Endodermal cell (in vitro differentiated cells): Measurements from ENCODE around the gene ESD. TPM values are rescaled to one million over a fixed set of nuclear protein-coding genes. Genes with fewer than 3 reads are reported as not detected.

Source experiments
- DNase-seq: peaks from one replicate; pipeline ENCODE4 v3.0.0-alpha.2; 2017
- H3K27ac ChIP-seq: 2 replicates; pipeline ENCODE4 v1.5.1; 2013; ENCODE audit warnings: mild to moderate bottlenecking, low read depth, low read length, moderate library complexity
- H3K27me3 ChIP-seq: 2 replicates; pipeline ENCODE4 v1.6.1; 2013; ENCODE audit warnings: mild to moderate bottlenecking, low read length, moderate library complexity; ENCODE audit not compliant: insufficient read depth, control insufficient read depth, poor library complexity, severe bottlenecking
- H3K36me3 ChIP-seq: 2 replicates; pipeline ENCODE4 v1.7.0; 2013; ENCODE audit warnings: mild to moderate bottlenecking, low read length, moderate library complexity; ENCODE audit not compliant: control insufficient read depth, insufficient read depth
- H3K4me1 ChIP-seq: one replicate; pipeline ENCODE4 v1.7.0; 2013; ENCODE audit warnings: low read length; ENCODE audit not compliant: control insufficient read depth, insufficient read depth
- H3K4me3 ChIP-seq: 2 replicates; pipeline ENCODE4 v1.5.1; 2013; ENCODE audit warnings: mild to moderate bottlenecking, low read length, moderate library complexity
- H3K9ac ChIP-seq: 2 replicates; pipeline ENCODE4 v1.6.1; 2013; ENCODE audit warnings: mild to moderate bottlenecking, low read length, moderate library complexity; ENCODE audit not compliant: poor library complexity, severe bottlenecking; ENCODE audit errors: extremely low read depth
- H3K9me3 ChIP-seq: 2 replicates; pipeline ENCODE4 v1.6.1; 2013; ENCODE audit warnings: mild to moderate bottlenecking, low read length, moderate library complexity; ENCODE audit not compliant: control insufficient read depth
- H3K27ac Mint-ChIP-seq: 2 replicates; pipeline ENCODE4 v1.8.0; 2020; ENCODE audit warnings: mixed read lengths
- H3K27me3 Mint-ChIP-seq: 2 replicates; pipeline ENCODE4 v1.8.0; 2021; ENCODE audit warnings: mild to moderate bottlenecking, mixed read lengths; ENCODE audit not compliant: insufficient read depth
- H3K36me3 Mint-ChIP-seq: 2 replicates; pipeline ENCODE4 v1.8.0; 2020; ENCODE audit warnings: low read depth, mixed read lengths
- H3K4me1 Mint-ChIP-seq: 2 replicates; pipeline ENCODE4 v1.8.0; 2020; ENCODE audit warnings: mixed read lengths
- H3K4me3 Mint-ChIP-seq: 2 replicates; pipeline ENCODE4 v1.8.0; 2020; ENCODE audit warnings: mild to moderate bottlenecking, moderate library complexity, mixed read lengths
- H3K9me3 Mint-ChIP-seq: 2 replicates; pipeline ENCODE4 v1.8.0; 2020; ENCODE audit warnings: mild to moderate bottlenecking, mixed read lengths
- CTCF ChIP-seq: fragments of 200-600 bp; sonication (generic); conservative IDR thresholded peaks from 2 replicates; pipeline ENCODE4 v1.5.0; 2021; ENCODE audit warnings: antibody characterized with exemption, mild to moderate bottlenecking
- WGBS, 2 experiments: methylation state at CpG; one replicate each; pipeline versions ENCODE4 v1.1.5 to v1.1.7; 2013; ENCODE audit warnings: missing lambda C conversion rate in 2 of 2, mixed read lengths in 1 of 2; ENCODE audit not compliant: insufficient coverage in 1 of 2, insufficient read length in 1 of 2; 5-methylcytosine and 5-hydroxymethylcytosine counted together
- total RNA-seq, 2 donors: library from RNA; stranded (reverse); fragmentation: NEBNext Ultra II Directional in 1 of 2; extraction: Animal tissue kit (Norgen Biotek cat#: 25700) in 1 of 2; gene quantifications; 2 replicates in 1 of 2; 3 replicates in 1 of 2; pipeline ENCODE4 v1.2.1, GENCODE V29; 2021

The ESD gene
- total RNA-seq, 2 donors from 2014 or later, result 55.5 to 67.7 TPM

- Histone ChIP-seq H3K9me3 (no peaks in the 10 kb centered on the region), H3K36me3 (no peaks in the 10 kb centered on the region), H3K9ac (no peak overlapping the region), H3K27me3 (no peaks in the 10 kb centered on the region), H3K4me3 (no peak overlapping the region), H3K4me1 (no peaks in the 10 kb centered on the region), H3K27ac (no peak overlapping the region)
- no peak for DNase-seq
- no peak overlapping the region for H3K27ac Mint-ChIP-seq
- no peak overlapping the region for H3K4me3 Mint-ChIP-seq
- no peaks in the 10 kb centered on the region for H3K36me3 Mint-ChIP-seq
- no peaks in the 10 kb centered on the region for H3K4me1 Mint-ChIP-seq
- TF ChIP-seq CTCF, result no peak
- peaks cover 3% of the 10 kb centered on the region for H3K27me3 Mint-ChIP-seq
- 74 to 85% methylated on average over 2 to 5 of the region's 5 CpGs for WGBS, 2 experiments
- no peaks in the 10 kb centered on the region for H3K9me3 Mint-ChIP-seq
These were observed 35.1 kb downstream of the ESD start for GRCh38 chr13:46761866-46762265.

- H3K27ac Mint-ChIP-seq, result no peak overlapping the region
These were observed 35.8 kb downstream of the ESD start for GRCh38 chr13:46761174-46761573.

GRCh38 chr13:46759846-46760245 lies 37.1 kb downstream of the ESD start:
- no peaks in the 10 kb centered on the region for H3K27me3 ChIP-seq
- no peaks in the 10 kb centered on the region for H3K9me3 ChIP-seq
- H3K36me3 ChIP-seq, result no peaks in the 10 kb centered on the region
- TF ChIP-seq CTCF, result no peak
- no peaks in the 10 kb centered on the region for H3K4me1 ChIP-seq
- H3K9ac ChIP-seq, result no peak overlapping the region
- Mint-ChIP-seq H3K9me3 (no peaks in the 10 kb centered on the region), H3K36me3 (no peaks in the 10 kb centered on the region), H3K4me1 (peaks cover 3% of the 10 kb centered on the region), H3K27me3 (peaks cover 3% of the 10 kb centered on the region), H3K27ac (no peak overlapping the region), H3K4me3 (no peak overlapping the region)
- 82 to 87% methylated on average over 2 of the region's 2 CpGs for WGBS, 2 experiments
- no peak overlapping the region for H3K27ac ChIP-seq
- no peak overlapping the region for H3K4me3 ChIP-seq
- DNase-seq, result no peak

More at GRCh38 chr13:46761174-46761573, 35.8 kb downstream of the ESD start:
- no peaks in the 10 kb centered on the region for H3K27me3 ChIP-seq
- Mint-ChIP-seq H3K4me1 (peaks cover 2% of the 10 kb centered on the region), H3K9me3 (no peaks in the 10 kb centered on the region), H3K4me3 (no peak overlapping the region), H3K36me3 (no peaks in the 10 kb centered on the region), H3K27me3 (peaks cover 3% of the 10 kb centered on the region)
- no peak for TF ChIP-seq CTCF
- no peaks in the 10 kb centered on the region for H3K4me1 ChIP-seq
- WGBS, 2 experiments, result 90 to 92% methylated on average over 4 of the region's 4 CpGs
- no peak overlapping the region for H3K27ac ChIP-seq
- H3K9ac ChIP-seq, result no peak overlapping the region
- H3K9me3 ChIP-seq, result no peaks in the 10 kb centered on the region
- no peak overlapping the region for H3K4me3 ChIP-seq
- no peak for DNase-seq
- H3K36me3 ChIP-seq, result no peaks in the 10 kb centered on the region
